Ureter (tissue), 1 donor: ENCODE data around the gene HEY2. TPM values are rescaled to one million over a fixed set of nuclear protein-coding genes. Genes with fewer than 3 reads are reported as not detected.
A peak's percentile ranks its signal among the peaks of the same experiment; 100 is the strongest.
"Not testable (repeated sequence)": the region's sequence is repeated elsewhere in the genome, so short reads cannot be mapped to it uniquely, and the experiment has no call there.

Experiments used
- DNase-seq: peaks from one replicate; pipeline ENCODE4 v3.0.0-alpha.2; 2020; ENCODE audit warnings: low spot score
- total RNA-seq: library from RNA; stranded (reverse); gene quantifications from one replicate; pipeline ENCODE4 v1.2.4, GENCODE V29; 2023
- donor health status: DM: yes; HTN: yes; CAD: no.

HEY2 gene
- total RNA-seq, 1 donor from 2014 or later = 2.0 TPM

GRCh38 chr6:125769147-125769783 is 19.8 kb downstream of the HEY2 start:
- DNase-seq = no peak

GRCh38 chr6:125773387-125774341 is 24.2 kb downstream of the HEY2 start:
- no peak for DNase-seq

GRCh38 chr6:125776107-125776826 is 26.8 kb downstream of the HEY2 start:
- not testable (repeated sequence) for DNase-seq

GRCh38 chr6:125779924-125780539 is 30.6 kb downstream of the HEY2 start:
- DNase-seq = peak; percentile 89

GRCh38 chr6:125780540-125781313 is 31.3 kb downstream of the HEY2 start:
- DNase-seq = peak; percentile 56

- DNase-seq = no peak
Measured at GRCh38 chr6:125781314-125781868, 32.0 kb downstream of the HEY2 start.

GRCh38 chr6:125784365-125784764 is 34.9 kb downstream of the HEY2 start:
- no peak for DNase-seq

- no peak for DNase-seq
Measured at GRCh38 chr6:125787791-125788190, 38.4 kb downstream of the HEY2 start.

GRCh38 chr6:125789167-125789566 is 39.7 kb downstream of the HEY2 start:
- DNase-seq = no peak

GRCh38 chr6:125789576-125790357 is 40.3 kb downstream of the HEY2 start:
- peak; percentile 64 for DNase-seq

GRCh38 chr6:125790358-125791150 is 41.1 kb downstream of the HEY2 start, which contains the start of gene NCOA7:
TSS of gene NCOA7 (plus strand) at chr6:125790960. CDS start at chr6:125815355, 24,395 bp downstream.
- DNase-seq = peak; percentile 86

GRCh38 chr6:125791151-125791819 is 41.9 kb downstream of the HEY2 start:
- no peak for DNase-seq

GRCh38 chr6:125791820-125792165 is 42.4 kb downstream of the HEY2 start:
- no peak for DNase-seq

GRCh38 chr6:125792172-125792571 is 42.7 kb downstream of the HEY2 start:
- no peak for DNase-seq

GRCh38 chr6:125792680-125793079 is 43.2 kb downstream of the HEY2 start:
- DNase-seq = no peak

- DNase-seq = no peak
Measured at GRCh38 chr6:125793280-125793679, 43.8 kb downstream of the HEY2 start.

- DNase-seq = no peak
Measured at GRCh38 chr6:125793863-125794262, 44.4 kb downstream of the HEY2 start.

GRCh38 chr6:125794342-125795137 is 45.1 kb downstream of the HEY2 start:
- DNase-seq = no peak
